ENCODE measurements around the gene WNT5A. TPM values are rescaled to one million over a fixed set of nuclear protein-coding genes. Genes with fewer than 3 reads are reported as not detected.
A peak's percentile ranks its signal among the peaks of the same experiment; 100 is the strongest.

Gene WNT5A
- total RNA-seq, 4 donors from 2014 or later = 8.9 to 13.9 (median 9.3) TPM

- Histone ChIP-seq H3K9me3 (no peaks in the 10 kb centered on the region), H3K36me3 (no peaks in the 10 kb centered on the region), H3K27me3 (peaks cover 40% of the 10 kb centered on the region), H3K4me1 (peaks cover 54% of the 10 kb centered on the region), H3K4me3 (peak overlapping the region; percentile 44), H3K27ac (no peak overlapping the region)
- 79% methylated on average over 40 of the region's 40 CpGs for WGBS
- no peak for TF ChIP-seq POLR2A (IDR thresholded peaks at IDR 0.05)
- TF ChIP-seq, protein P1, sequence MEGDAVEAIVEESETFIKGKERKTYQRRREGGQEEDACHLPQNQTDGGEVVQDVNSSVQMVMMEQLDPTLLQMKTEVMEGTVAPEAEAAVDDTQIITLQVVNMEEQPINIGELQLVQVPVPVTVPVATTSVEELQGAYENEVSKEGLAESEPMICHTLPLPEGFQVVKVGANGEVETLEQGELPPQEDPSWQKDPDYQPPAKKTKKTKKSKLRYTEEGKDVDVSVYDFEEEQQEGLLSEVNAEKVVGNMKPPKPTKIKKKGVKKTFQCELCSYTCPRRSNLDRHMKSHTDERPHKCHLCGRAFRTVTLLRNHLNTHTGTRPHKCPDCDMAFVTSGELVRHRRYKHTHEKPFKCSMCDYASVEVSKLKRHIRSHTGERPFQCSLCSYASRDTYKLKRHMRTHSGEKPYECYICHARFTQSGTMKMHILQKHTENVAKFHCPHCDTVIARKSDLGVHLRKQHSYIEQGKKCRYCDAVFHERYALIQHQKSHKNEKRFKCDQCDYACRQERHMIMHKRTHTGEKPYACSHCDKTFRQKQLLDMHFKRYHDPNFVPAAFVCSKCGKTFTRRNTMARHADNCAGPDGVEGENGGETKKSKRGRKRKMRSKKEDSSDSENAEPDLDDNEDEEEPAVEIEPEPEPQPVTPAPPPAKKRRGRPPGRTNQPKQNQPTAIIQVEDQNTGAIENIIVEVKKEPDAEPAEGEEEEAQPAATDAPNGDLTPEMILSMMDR (IDR thresholded peaks at IDR 0.05) = no peak
- no peak for TF ChIP-seq EP300 (IDR thresholded peaks at IDR 0.05)
- no peak for TF ChIP-seq POLR2AphosphoS5 (IDR thresholded peaks at IDR 0.05)
- DNase-seq (ENCODE audit: low spot score in 2 of 2) = no peak
Observed at GRCh38 chr3:55483196-55484095, 3.7 kb downstream of the WNT5A start.

- TF ChIP-seq POLR2A (IDR thresholded peaks at IDR 0.05) (no peak), EP300 (IDR thresholded peaks at IDR 0.05) (no peak), POLR2AphosphoS5 (IDR thresholded peaks at IDR 0.05) (no peak)
- TF ChIP-seq, protein P1 (IDR thresholded peaks at IDR 0.05) = no peak
- no peaks in the 10 kb centered on the region for H3K9me3 ChIP-seq
- peaks cover 53% of the 10 kb centered on the region for H3K4me1 ChIP-seq
- no peaks in the 10 kb centered on the region for H3K36me3 ChIP-seq
- WGBS = 16% methylated on average over 34 of the region's 38 CpGs
- H3K27me3 ChIP-seq = peaks cover 40% of the 10 kb centered on the region
- DNase-seq (ENCODE audit: low spot score in 2 of 2) = no peak
- H3K4me3 ChIP-seq = peak overlapping the region; percentile 44
- H3K27ac ChIP-seq = no peak overlapping the region
Observed at GRCh38 chr3:55482496-55483195, 4.5 kb downstream of the WNT5A start.

- Histone ChIP-seq H3K4me1 (peaks cover 47% of the 10 kb centered on the region), H3K4me3 (peak overlapping the region; percentile 44), H3K27ac (no peak overlapping the region), H3K36me3 (no peaks in the 10 kb centered on the region), H3K9me3 (no peaks in the 10 kb centered on the region), H3K27me3 (peaks cover 37% of the 10 kb centered on the region)
- TF ChIP-seq POLR2AphosphoS5 (IDR thresholded peaks at IDR 0.05) = no peak
- TF ChIP-seq EP300 (IDR thresholded peaks at IDR 0.05) = no peak
- TF ChIP-seq, protein P1 (IDR thresholded peaks at IDR 0.05) = no peak
- no peak for TF ChIP-seq POLR2A (IDR thresholded peaks at IDR 0.05)
- DNase-seq (ENCODE audit: low spot score in 2 of 2) = peak in 1 of 2 donors; percentile 61
- WGBS = 8% methylated on average over 19 of the region's 37 CpGs
Observed at GRCh38 chr3:55481744-55482495, 5.2 kb downstream of the WNT5A start.

DNA sequence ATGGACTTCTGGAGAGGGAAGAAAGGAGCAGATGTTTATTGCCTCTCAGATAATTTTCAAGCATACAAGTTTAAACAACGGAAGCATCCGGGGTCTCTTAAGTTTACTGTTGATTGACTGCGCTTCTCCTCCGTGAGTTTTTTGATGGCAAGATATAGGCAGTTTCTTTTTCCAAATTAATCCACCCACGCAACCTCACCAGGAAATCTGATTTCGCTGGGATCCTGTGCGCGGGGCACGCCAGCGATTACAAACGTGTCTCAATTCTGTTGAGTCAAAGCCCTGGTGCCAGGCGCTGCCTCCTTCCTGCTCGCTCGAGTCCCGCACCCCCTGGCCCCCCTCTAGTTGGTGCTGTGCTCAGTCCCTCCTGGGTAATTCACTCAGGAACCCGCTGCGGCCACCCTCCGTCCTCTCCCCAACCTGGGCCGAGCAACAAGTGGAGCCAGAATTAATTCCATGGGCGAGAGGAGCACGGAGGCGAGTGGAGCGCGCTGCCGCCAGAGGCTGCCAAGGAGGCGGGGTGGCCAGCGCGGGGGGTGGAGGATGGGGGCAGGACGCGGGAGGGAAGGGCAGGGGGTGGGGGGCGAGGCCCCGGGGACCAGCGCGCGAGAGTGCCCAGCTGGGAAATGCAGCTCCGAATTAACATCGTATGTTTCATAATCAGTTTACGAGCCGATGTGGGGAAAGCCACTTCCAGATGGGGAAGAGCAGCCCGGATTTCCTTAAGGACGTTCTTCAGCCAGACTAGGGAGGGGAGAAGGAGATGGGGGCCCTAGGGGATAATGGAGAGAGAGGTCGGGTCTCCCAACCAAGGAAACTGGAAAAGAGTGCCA is 6.0 kb downstream of the WNT5A start:
- peak overlapping the region; percentile 44 for H3K4me3 ChIP-seq
- H3K27me3 ChIP-seq = peaks cover 31% of the 10 kb centered on the region
- H3K36me3 ChIP-seq = no peaks in the 10 kb centered on the region
- TF ChIP-seq POLR2AphosphoS5 (IDR thresholded peaks at IDR 0.05) (no peak), POLR2A (IDR thresholded peaks at IDR 0.05) (no peak), EP300 (IDR thresholded peaks at IDR 0.05) (no peak)
- TF ChIP-seq, protein P1 (IDR thresholded peaks at IDR 0.05) = no peak
- WGBS = 4% methylated on average over 23 of the region's 42 CpGs
- H3K27ac ChIP-seq = no peak overlapping the region
- H3K9me3 ChIP-seq = no peaks in the 10 kb centered on the region
- H3K4me1 ChIP-seq = peaks cover 39% of the 10 kb centered on the region
- peak in 1 of 2 donors; percentile 61 for DNase-seq (ENCODE audit: low spot score in 2 of 2)
